Posterior cingulate gyrus (tissue), 11 donors: Measurements from ENCODE around the gene TIFAB.

Source experiments
- DNase-seq, 10 donors: peaks; one replicate each; pipeline versions ENCODE4 v3.0.0 to v3.0.0-alpha.2; 2020 to 2021; ENCODE audit warnings: mixed read lengths in 3 of 10
- intact Hi-C: fragments of 100-400 bp; cut with DNase I; formaldehyde crosslinking; loops from one replicate; pipeline ENCODE4 v1.15.1; 2023

Gene TIFAB

DNA sequence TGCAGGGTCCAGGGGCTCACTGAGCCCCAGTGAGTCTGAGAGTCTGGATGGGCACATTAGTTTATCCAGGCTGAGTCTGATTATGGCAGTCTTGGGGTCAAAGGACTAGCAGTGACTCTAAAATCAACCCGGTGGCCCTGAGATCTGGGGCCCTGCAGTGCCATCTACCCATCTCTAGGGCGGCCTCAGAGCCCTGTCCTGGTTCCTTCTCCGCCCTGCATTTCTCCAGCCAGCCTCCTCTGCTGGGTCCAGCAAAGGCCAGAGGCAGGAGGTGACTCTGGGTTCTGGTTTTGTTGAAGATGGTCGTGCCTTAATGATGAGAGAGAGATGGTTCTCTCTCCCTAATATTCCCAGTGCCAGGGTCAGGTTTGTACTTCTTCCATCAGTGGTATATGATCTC is 20.0 kb downstream of the TIFAB start:
- intact Hi-C loops: no loop called here
- peak in 1 of 10 donors; percentile 49 for DNase-seq

- intact Hi-C loops: no loop called here
- DNase-seq: peak in 2 of 10 donors; percentile 41 to 76
These were observed 22.1 kb downstream of the TIFAB start for GRCh38 chr5:135430135-135430437.

DNA sequence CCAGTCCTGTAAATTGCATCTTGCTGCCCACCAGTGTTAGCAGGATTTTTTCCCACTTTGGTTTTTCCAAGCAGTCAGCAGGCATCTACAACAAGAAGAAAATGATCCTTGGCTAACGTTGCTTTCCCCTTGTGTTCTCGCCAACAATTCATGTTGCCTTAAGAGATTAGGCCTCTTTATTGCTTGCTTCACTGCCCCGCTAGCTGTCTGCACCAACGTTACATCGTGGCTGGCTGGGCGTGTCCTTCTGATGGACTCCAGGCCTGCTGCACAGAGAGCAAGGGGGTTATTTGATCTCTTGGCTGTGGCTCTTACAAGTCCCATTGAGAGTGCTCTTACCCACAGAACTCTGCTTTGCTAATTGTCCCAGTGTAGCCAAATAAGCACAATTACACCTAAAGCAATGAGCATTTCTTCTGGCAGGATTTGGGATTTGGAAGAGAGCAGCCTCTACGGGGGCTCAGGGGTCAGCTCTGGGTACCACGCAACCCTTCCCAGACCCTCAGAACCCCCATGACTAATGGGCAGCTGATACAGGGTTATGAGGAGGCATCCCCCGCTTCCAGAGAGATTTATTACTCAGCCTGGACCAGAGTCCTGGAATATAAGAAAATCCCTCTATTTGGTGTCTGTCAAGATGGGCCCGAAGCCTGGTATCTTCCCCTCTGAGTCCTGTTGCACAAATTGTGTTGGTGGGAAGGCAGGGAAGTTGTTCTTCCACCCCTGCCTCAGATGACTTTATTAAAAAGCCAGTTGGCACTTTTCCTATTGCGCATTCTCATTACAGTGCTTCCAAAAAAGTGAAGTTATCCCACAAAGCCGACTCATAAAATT is 22.6 kb downstream of the TIFAB start:
- DNase-seq: no peak
- intact Hi-C loops: no loop called here

GRCh38 chr5:135428586-135428985 is 23.6 kb downstream of the TIFAB start:
- intact Hi-C loops: no loop called here

GRCh38 chr5:135426102-135427082 is 25.8 kb downstream of the TIFAB start:
- intact Hi-C loops: no loop called here
- DNase-seq: no peak

More at GRCh38 chr5:135428586-135428985, 23.6 kb downstream of the TIFAB start:
- no peak for DNase-seq

DNA sequence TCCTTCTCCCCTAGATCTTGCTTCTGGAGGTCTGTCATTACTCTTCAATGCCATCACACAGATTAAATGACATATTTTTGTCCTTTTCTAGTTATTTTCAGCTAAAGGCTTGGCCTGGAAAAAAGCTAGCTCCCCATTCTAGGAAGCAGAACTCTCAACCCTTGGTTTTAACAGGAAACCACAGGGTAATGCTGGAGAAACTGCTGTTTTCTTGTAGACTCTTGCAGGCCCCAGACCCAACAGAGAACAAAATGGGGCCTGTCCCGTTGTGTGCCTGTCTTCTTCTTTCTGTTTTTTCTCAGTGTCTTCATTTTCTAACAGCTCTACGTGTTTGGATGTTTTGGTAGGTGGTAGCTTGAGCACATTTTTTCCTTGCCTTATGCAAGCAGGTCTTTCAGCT is 26.5 kb downstream of the TIFAB start:
- no peak for DNase-seq
- intact Hi-C loops: no loop called here

DNA sequence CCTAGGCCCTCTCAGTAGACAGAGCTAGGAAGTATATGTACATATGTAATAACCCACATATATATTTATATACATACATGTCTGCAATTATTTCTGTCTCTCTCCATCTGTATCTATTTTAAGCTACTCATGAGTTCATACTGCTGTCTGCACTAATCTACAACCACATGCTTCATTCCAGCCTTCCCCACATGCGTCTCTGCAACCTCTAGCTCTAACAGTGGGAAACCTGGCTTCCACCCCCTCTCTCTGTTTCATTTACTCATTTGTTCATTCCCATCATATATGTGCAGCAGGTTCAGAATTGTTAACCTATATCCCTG is 28.3 kb downstream of the TIFAB start:
- no peak for DNase-seq
- intact Hi-C loops: no loop called here

DNA sequence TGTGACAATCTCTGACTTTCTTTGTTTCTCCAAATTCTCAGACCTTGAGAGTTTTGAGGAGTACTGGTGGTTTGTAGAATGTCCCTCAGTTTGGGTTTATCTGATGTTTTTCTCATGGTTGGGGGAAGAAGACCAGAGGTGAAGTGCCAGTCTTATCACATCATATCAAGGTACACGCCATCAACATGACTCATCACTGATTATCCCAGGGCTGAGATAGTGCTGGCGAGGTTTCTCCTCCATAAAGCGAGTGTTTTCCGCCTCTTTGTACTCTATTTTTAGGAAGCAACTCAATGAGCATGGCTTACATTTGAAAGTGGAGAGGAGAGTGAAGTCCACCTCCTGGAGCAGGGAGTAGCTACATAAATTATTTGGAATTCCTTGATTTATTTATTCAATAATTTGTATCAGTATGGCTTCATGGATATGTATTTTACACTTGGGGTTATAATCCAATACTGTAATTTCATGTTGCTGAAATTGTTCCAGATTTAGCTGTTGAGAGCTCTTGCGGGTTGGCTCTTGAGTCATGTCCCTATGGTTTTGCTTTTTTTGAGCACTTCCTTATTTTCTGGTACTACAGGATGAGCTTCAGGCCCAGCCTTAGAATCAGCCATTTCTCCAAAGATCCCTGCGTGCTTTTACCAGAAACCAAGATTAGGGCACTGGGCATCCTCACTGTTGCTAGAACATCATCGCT is 28.9 kb downstream of the TIFAB start:
- DNase-seq: no peak
- intact Hi-C loops: no loop called here

DNA sequence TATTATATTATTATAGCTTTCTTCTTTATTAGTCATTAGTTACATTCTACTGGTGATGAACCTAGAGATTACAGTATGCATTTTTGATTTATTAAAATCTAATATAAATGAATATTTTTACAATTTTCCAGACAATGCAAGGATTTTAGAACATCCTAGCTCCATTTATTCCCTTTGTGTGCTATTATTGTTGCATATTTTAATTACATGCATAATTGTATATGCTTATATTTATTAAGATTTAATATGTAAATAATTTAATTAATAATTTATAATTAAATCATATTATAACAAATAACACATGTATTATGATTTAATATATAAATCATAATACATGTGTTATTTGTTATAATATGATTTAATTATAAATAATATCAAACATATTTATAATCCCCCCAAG is 29.7 kb downstream of the TIFAB start:
- no peak for DNase-seq
- intact Hi-C loops: no loop called here

DNA sequence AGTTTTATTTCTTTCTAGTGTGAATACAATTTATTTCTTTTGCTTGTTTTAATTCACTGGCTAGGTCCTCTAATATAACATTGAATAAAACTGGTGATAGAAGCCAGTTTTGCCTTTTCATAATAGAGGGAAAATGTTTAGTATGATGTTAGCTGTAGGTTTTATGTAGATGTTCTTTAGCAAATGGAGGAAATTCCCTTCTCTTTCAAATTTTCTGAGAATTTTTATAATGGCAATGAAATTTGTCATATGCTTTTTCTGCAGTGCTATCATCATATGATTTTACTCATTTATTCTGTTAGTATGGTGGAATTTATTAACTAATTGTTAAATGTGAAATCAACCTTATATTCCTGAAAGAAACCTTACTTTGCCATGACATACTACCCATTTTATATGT is 35.1 kb downstream of the TIFAB start:
- no peak for DNase-seq
- intact Hi-C loops: no loop called here

GRCh38 chr5:135405082-135405481 is 47.1 kb downstream of the TIFAB start:
- intact Hi-C loops: no loop called here

GRCh38 chr5:135402031-135402430 is 50.1 kb downstream of the TIFAB start:
- no peak for DNase-seq
- intact Hi-C loops: no loop called here

More at GRCh38 chr5:135405082-135405481, 47.1 kb downstream of the TIFAB start:
- no peak for DNase-seq

DNA sequence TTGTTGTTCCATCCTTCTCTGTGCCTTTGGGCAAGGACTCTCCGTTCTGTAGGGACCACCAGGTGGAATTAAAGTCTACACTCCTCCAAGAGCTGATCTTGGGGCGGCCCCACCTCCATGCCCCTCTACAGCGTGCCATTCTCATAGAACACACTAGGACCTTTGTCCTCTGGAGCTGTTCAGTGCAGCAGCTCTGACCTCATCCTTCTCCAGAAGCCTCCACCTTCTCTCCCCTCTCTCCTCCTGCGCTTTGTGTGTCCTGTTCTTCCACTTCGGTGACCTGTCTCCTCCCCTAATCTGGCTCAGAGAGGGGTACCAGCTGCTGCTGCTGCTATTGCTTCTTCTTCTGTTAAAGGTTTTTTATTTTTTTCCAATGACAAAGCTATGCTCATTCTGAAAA is 51.3 kb downstream of the TIFAB start:
- intact Hi-C loops: no loop called here
- DNase-seq: no peak

- no peak for DNase-seq
- intact Hi-C loops: no loop called here
These were observed 52.2 kb downstream of the TIFAB start for GRCh38 chr5:135399794-135400542.

- peak; percentile 81 to 98 (median 87) for DNase-seq
- intact Hi-C loops: no loop called here
These were observed 53.0 kb downstream of the TIFAB start, which contains the start of gene MACROH2A1 for GRCh38 chr5:135398855-135399793. Gene MACROH2A1 (minus strand): TSS chr5:135399231. CDS start chr5:135389093, 10,138 bp downstream.

GRCh38 chr5:135398160-135398854 is 53.8 kb downstream of the TIFAB start:
- intact Hi-C loops: no loop called here
- peak in 3 of 10 donors; percentile 74 to 87 (median 85) for DNase-seq
